Mesendoderm (in vitro differentiated cells): ENCODE results near the gene SPON1.

ENCODE experiments used
- DNase-seq: peaks from one replicate; pipeline ENCODE4 v3.0.0; 2013
- H2AK5ac ChIP-seq: 2 replicates; pipeline ENCODE4 v1.6.1; 2013; ENCODE audit warnings: low read length, inconsistent platforms
- H2BK120ac ChIP-seq: 2 replicates; pipeline ENCODE4 v1.6.1; 2013; ENCODE audit warnings: low read depth, mild to moderate bottlenecking, low read length, moderate library complexity, mixed read lengths
- H2BK15ac ChIP-seq: replicated peaks from 2 replicates; pipeline ENCODE4 v1.6.1; 2013; ENCODE audit warnings: low read depth, mild to moderate bottlenecking, moderate library complexity
- H2BK5ac ChIP-seq: 2 replicates; pipeline ENCODE4 v1.6.1; 2013; ENCODE audit warnings: low read length, inconsistent platforms
- H3K18ac ChIP-seq: 2 replicates; pipeline ENCODE4 v1.6.1; 2013; ENCODE audit warnings: mild to moderate bottlenecking, low read length, mixed read lengths
- H3K23ac ChIP-seq: one replicate; pipeline ENCODE4 v1.6.1; 2013; ENCODE audit warnings: low read length
- H3K27ac ChIP-seq: 2 replicates; pipeline ENCODE4 v1.5.1; 2013; ENCODE audit warnings: low read depth, mild to moderate bottlenecking, inconsistent platforms, low read length, moderate library complexity
- H3K27me3 ChIP-seq: 2 replicates; pipeline ENCODE4 v1.6.1; 2013; ENCODE audit warnings: low read length, control low read depth, mild to moderate bottlenecking, inconsistent platforms; ENCODE audit not compliant: insufficient read depth, poor library complexity
- H3K36me3 ChIP-seq: 2 replicates; pipeline ENCODE4 v1.6.1; 2013; ENCODE audit warnings: low read length, inconsistent platforms; ENCODE audit not compliant: control insufficient read depth, insufficient read depth
- H3K4ac ChIP-seq: one replicate; pipeline ENCODE4 v1.6.1; 2013; ENCODE audit warnings: low read depth, mild to moderate bottlenecking, low read length, moderate library complexity
- H3K4me1 ChIP-seq: 2 replicates; pipeline ENCODE4 v1.6.1; 2013; ENCODE audit warnings: low read depth, low read length, inconsistent platforms; ENCODE audit not compliant: control insufficient read depth
- H3K4me2 ChIP-seq: 2 replicates; pipeline ENCODE4 v1.6.1; 2013; ENCODE audit warnings: low read length
- H3K4me3 ChIP-seq: 2 replicates; pipeline ENCODE4 v1.5.1; 2013; ENCODE audit warnings: mild to moderate bottlenecking, low read length
- H3K56ac ChIP-seq: one replicate; pipeline ENCODE4 v1.6.1; 2013; ENCODE audit warnings: low read length
- H3K79me1 ChIP-seq: 2 replicates; pipeline ENCODE4 v1.6.1; 2013; ENCODE audit warnings: low read length, inconsistent platforms
- H3K79me2 ChIP-seq: 2 replicates; pipeline ENCODE4 v1.6.1; 2013; ENCODE audit warnings: mild to moderate bottlenecking, low read length; ENCODE audit not compliant: control insufficient read depth, insufficient read depth
- H3K9ac ChIP-seq: 2 replicates; pipeline ENCODE4 v1.6.1; 2013; ENCODE audit warnings: low read length, inconsistent platforms
- H4K5ac ChIP-seq: one replicate; pipeline ENCODE4 v1.6.1; 2013; ENCODE audit warnings: low read length
- H4K8ac ChIP-seq: one replicate; pipeline ENCODE4 v1.6.1; 2013; ENCODE audit warnings: low read depth, mild to moderate bottlenecking, control low read depth, low read length, moderate library complexity
- WGBS: extraction: QIAGEN DNeasy Blood & Tissue Kit; methylation state at CpG from one replicate; pipeline ENCODE4 v1.1.7; 2013; ENCODE audit warnings: low lambda C conversion rate, missing lambda C conversion rate; ENCODE audit not compliant: insufficient coverage; ENCODE audit errors: extremely low coverage; 5-methylcytosine and 5-hydroxymethylcytosine counted together

SPON1 gene

GRCh38 chr11:14111496-14111895 is 149.0 kb downstream of the SPON1 start:
- no peak overlapping the region for H3K23ac ChIP-seq
- no peak overlapping the region for H3K9ac ChIP-seq
- no peak overlapping the region for H3K4ac ChIP-seq
- no peaks in the 10 kb centered on the region for H3K27me3 ChIP-seq
- no peaks in the 10 kb centered on the region for H3K79me2 ChIP-seq
- DNase-seq = no peak
- H3K18ac ChIP-seq = no peak overlapping the region
- no peak overlapping the region for H4K8ac ChIP-seq
- H3K4me2 ChIP-seq = no peak overlapping the region
- no peak overlapping the region for H4K5ac ChIP-seq
- no peaks in the 10 kb centered on the region for H3K4me1 ChIP-seq
- H3K27ac ChIP-seq = no peak overlapping the region
- no peak overlapping the region for H2BK120ac ChIP-seq
- no peak overlapping the region for H3K4me3 ChIP-seq
- no peak overlapping the region for H3K56ac ChIP-seq
- H2AK5ac ChIP-seq = no peak overlapping the region
- H2BK15ac ChIP-seq = no peak overlapping the region
- WGBS = no CpG with 5 or more reads among the region's 2 CpGs
- no peak overlapping the region for H2BK5ac ChIP-seq
- H3K36me3 ChIP-seq = no peaks in the 10 kb centered on the region
- no peaks in the 10 kb centered on the region for H3K79me1 ChIP-seq

GRCh38 chr11:14112721-14113120 is 150.2 kb downstream of the SPON1 start:
- no peak overlapping the region for H2BK120ac ChIP-seq
- no peak overlapping the region for H3K4ac ChIP-seq
- no peak for DNase-seq
- no peaks in the 10 kb centered on the region for H3K79me2 ChIP-seq
- H4K5ac ChIP-seq = no peak overlapping the region
- no peak overlapping the region for H3K9ac ChIP-seq
- H3K4me1 ChIP-seq = no peaks in the 10 kb centered on the region
- H3K23ac ChIP-seq = no peak overlapping the region
- H3K18ac ChIP-seq = no peak overlapping the region
- no peak overlapping the region for H3K4me2 ChIP-seq
- WGBS = no CpG with 5 or more reads among the region's 2 CpGs
- H4K8ac ChIP-seq = no peak overlapping the region
- no peak overlapping the region for H3K4me3 ChIP-seq
- no peak overlapping the region for H2BK15ac ChIP-seq
- H2BK5ac ChIP-seq = no peak overlapping the region
- H3K27me3 ChIP-seq = no peaks in the 10 kb centered on the region
- H3K36me3 ChIP-seq = no peaks in the 10 kb centered on the region
- no peak overlapping the region for H3K56ac ChIP-seq
- H3K79me1 ChIP-seq = no peaks in the 10 kb centered on the region
- no peak overlapping the region for H3K27ac ChIP-seq
- no peak overlapping the region for H2AK5ac ChIP-seq

GRCh38 chr11:14114269-14114668 is 151.7 kb downstream of the SPON1 start:
- Histone ChIP-seq H4K8ac (no peak overlapping the region), H3K56ac (no peak overlapping the region)
- no CpG with 5 or more reads among the region's 1 CpG for WGBS

GRCh38 chr11:14114786-14115185 is 152.3 kb downstream of the SPON1 start:
- Histone ChIP-seq H3K79me2 (no peaks in the 10 kb centered on the region), H3K23ac (no peak overlapping the region), H4K8ac (no peak overlapping the region), H2AK5ac (no peak overlapping the region), H3K18ac (no peak overlapping the region), H3K27me3 (no peaks in the 10 kb centered on the region), H3K27ac (no peak overlapping the region), H3K4me2 (no peak overlapping the region), H2BK120ac (no peak overlapping the region), H3K9ac (no peak overlapping the region), H2BK15ac (no peak overlapping the region), H4K5ac (no peak overlapping the region), H3K36me3 (no peaks in the 10 kb centered on the region), H3K4me1 (no peaks in the 10 kb centered on the region), H3K4me3 (no peak overlapping the region), H2BK5ac (no peak overlapping the region), H3K4ac (no peak overlapping the region), H3K79me1 (no peaks in the 10 kb centered on the region), H3K56ac (no peak overlapping the region)
- DNase-seq = no peak
- WGBS = no CpG with 5 or more reads among the region's 2 CpGs

More at GRCh38 chr11:14114269-14114668, 151.7 kb downstream of the SPON1 start:
- no peaks in the 10 kb centered on the region for H3K79me1 ChIP-seq
- H3K4ac ChIP-seq = no peak overlapping the region
- no peak overlapping the region for H4K5ac ChIP-seq
- H3K4me1 ChIP-seq = no peaks in the 10 kb centered on the region
- no peak for DNase-seq
- no peaks in the 10 kb centered on the region for H3K27me3 ChIP-seq
- no peak overlapping the region for H2AK5ac ChIP-seq
- no peak overlapping the region for H3K18ac ChIP-seq
- no peak overlapping the region for H2BK120ac ChIP-seq
- no peak overlapping the region for H3K4me3 ChIP-seq
- no peak overlapping the region for H2BK5ac ChIP-seq
- H3K4me2 ChIP-seq = no peak overlapping the region
- no peaks in the 10 kb centered on the region for H3K36me3 ChIP-seq
- H3K23ac ChIP-seq = no peak overlapping the region
- no peak overlapping the region for H3K27ac ChIP-seq
- H3K9ac ChIP-seq = no peak overlapping the region
- H3K79me2 ChIP-seq = no peaks in the 10 kb centered on the region
- no peak overlapping the region for H2BK15ac ChIP-seq

- Histone ChIP-seq H3K9ac (no peak overlapping the region), H3K4me2 (no peak overlapping the region), H2BK15ac (no peak overlapping the region), H3K36me3 (no peaks in the 10 kb centered on the region), H3K23ac (no peak overlapping the region), H3K79me2 (no peaks in the 10 kb centered on the region), H4K8ac (no peak overlapping the region), H3K27me3 (no peaks in the 10 kb centered on the region), H3K4me3 (no peak overlapping the region), H3K27ac (no peak overlapping the region), H3K4me1 (no peaks in the 10 kb centered on the region), H2AK5ac (no peak overlapping the region), H2BK120ac (no peak overlapping the region), H3K56ac (no peak overlapping the region), H3K79me1 (no peaks in the 10 kb centered on the region), H2BK5ac (no peak overlapping the region), H3K18ac (no peak overlapping the region), H3K4ac (no peak overlapping the region), H4K5ac (no peak overlapping the region)
- DNase-seq = no peak
- WGBS = no CpG with 5 or more reads among the region's 1 CpG
Observed at GRCh38 chr11:14117632-14118031, 155.1 kb downstream of the SPON1 start.

- Histone ChIP-seq H3K36me3 (no peaks in the 10 kb centered on the region), H3K18ac (no peak overlapping the region), H3K79me2 (no peaks in the 10 kb centered on the region), H3K4me2 (no peak overlapping the region), H4K8ac (no peak overlapping the region), H3K56ac (no peak overlapping the region), H2BK15ac (no peak overlapping the region), H3K9ac (no peak overlapping the region), H3K23ac (no peak overlapping the region), H3K4ac (no peak overlapping the region), H3K4me3 (no peak overlapping the region), H4K5ac (no peak overlapping the region), H2BK5ac (no peak overlapping the region), H3K27me3 (no peaks in the 10 kb centered on the region), H3K4me1 (no peaks in the 10 kb centered on the region), H2AK5ac (no peak overlapping the region), H3K79me1 (no peaks in the 10 kb centered on the region), H2BK120ac (no peak overlapping the region), H3K27ac (no peak overlapping the region)
- no peak for DNase-seq
- WGBS = no CpG with 5 or more reads among the region's 1 CpG
Observed at GRCh38 chr11:14118072-14118471, 155.5 kb downstream of the SPON1 start.
